Ishikawa (cell line): ENCODE measurements around the gene GNB1L.

ENCODE experiments used
- CEBPB ChIP-seq: IDR thresholded peaks from 2 replicates; pipeline ENCODE4 v1.6.1; 2012
- CREB1 ChIP-seq: IDR thresholded peaks from 2 replicates; pipeline ENCODE4 v1.6.1; 2012; ENCODE audit warnings: low read depth
- EP300 ChIP-seq: IDR thresholded peaks from 2 replicates; pipeline ENCODE4 v1.6.1; 2012; ENCODE audit warnings: borderline replicate concordance
- MAX ChIP-seq: IDR thresholded peaks from 2 replicates; pipeline ENCODE4 v1.6.1; 2012
- RAD21 ChIP-seq: IDR thresholded peaks from 2 replicates; pipeline ENCODE4 v1.6.1; 2012; ENCODE audit warnings: low read depth
- REST ChIP-seq: IDR thresholded peaks from 2 replicates; pipeline ENCODE4 v1.6.1; 2012; ENCODE audit warnings: low read depth, mild to moderate bottlenecking
- TAF1 ChIP-seq: IDR thresholded peaks from 2 replicates; pipeline ENCODE4 v1.6.1; 2012; ENCODE audit warnings: low read depth, mild to moderate bottlenecking
- TCF12 ChIP-seq: IDR thresholded peaks from 2 replicates; pipeline ENCODE4 v1.6.1; 2012; ENCODE audit warnings: low read depth
- TEAD4 ChIP-seq: IDR thresholded peaks from 2 replicates; pipeline ENCODE4 v1.6.1; 2012
- ZBTB7A ChIP-seq: IDR thresholded peaks from 2 replicates; pipeline ENCODE4 v1.6.1; 2012; ENCODE audit warnings: low read depth

- TF ChIP-seq REST = no peak
- no peak for TF ChIP-seq CEBPB
- TF ChIP-seq CREB1 = no peak
- no peak for TF ChIP-seq TAF1
- no peak for TF ChIP-seq EP300
- no peak for TF ChIP-seq MAX
- no peak for TF ChIP-seq ZBTB7A
- TF ChIP-seq TCF12 = no peak
- TF ChIP-seq RAD21 = no peak
- no peak for TF ChIP-seq TEAD4
Measured at GRCh38 chr22:19772673-19773469, 81.8 kb downstream of the GNB1L start.
